Lower leg skin (tissue), 4 donors: ENCODE data around the gene TMEM170B. TPM values are rescaled to one million over a fixed set of nuclear protein-coding genes. Genes with fewer than 3 reads are reported as not detected.
A peak's percentile ranks its signal among the peaks of the same experiment; 100 is the strongest.

Experiments
- DNase-seq, 2 donors: peaks; one replicate each; pipeline ENCODE4 v3.0.0-alpha.2; 2019; ENCODE audit warnings: low spot score in 2 of 2
- H3K4me3 ChIP-seq: fragments of 200-600 bp; sonication (generic); 2 replicates; pipeline ENCODE4 v1.5.1; 2017; ENCODE audit warnings: mild to moderate bottlenecking, low read depth; ENCODE audit not compliant: poor library complexity, severe bottlenecking
- CTCF ChIP-seq, 3 donors: fragments of 450-650 bp; IDR thresholded peaks; one replicate each; pipeline ENCODE4 v1.5.1; 2016; ENCODE audit warnings: antibody characterized with exemption in 3 of 3, mild to moderate bottlenecking in 3 of 3, moderate library complexity in 2 of 3
- POLR2A ChIP-seq, 2 donors: fragments of 450-650 bp; IDR thresholded peaks; one replicate each; pipeline ENCODE4 v1.6.1; 2016 to 2017; ENCODE audit warnings: antibody characterized with exemption in 2 of 2, mild to moderate bottlenecking in 1 of 2, moderate library complexity in 1 of 2
- WGBS, 2 donors: methylation state at CpG; one replicate each; pipeline ENCODE4 v1.1.5; 2018; 5-methylcytosine and 5-hydroxymethylcytosine counted together
- intact Hi-C: fragments of 100-400 bp; cut with DNase I; formaldehyde crosslinking; loops from one replicate; pipeline ENCODE4 v1.15.0; 2023; ENCODE audit warnings: low total_unique reads
- total RNA-seq, 4 donors: library from RNA; depleted of rRNA; stranded (reverse); fragments of >200 nt; gene quantifications; one replicate each; pipeline ENCODE4 v1.1.0, GENCODE V29; 2016

TMEM170B gene
- total RNA-seq, 4 donors from 2014 or later: 0.34 to 2.1 (median 1.3) TPM

- WGBS, 2 donors: 68 to 73% methylated on average over 7 of the region's 7 CpGs
- TF ChIP-seq CTCF (IDR thresholded peaks at IDR 0.05) (no peak), POLR2A (IDR thresholded peaks at IDR 0.05) (no peak)
- H3K4me3 ChIP-seq: no peak overlapping the region
- intact Hi-C loops: no loop called here
- DNase-seq: no peak
These were observed 62.7 kb downstream of the TMEM170B start for GRCh38 chr6:11600251-11600650.

- TF ChIP-seq POLR2A (IDR thresholded peaks at IDR 0.05): no peak
- no peak for TF ChIP-seq CTCF (IDR thresholded peaks at IDR 0.05)
- no peak overlapping the region for H3K4me3 ChIP-seq
- 75 to 76% methylated on average over 7 of the region's 7 CpGs for WGBS, 2 donors
- intact Hi-C loops: no loop called here
- DNase-seq: no peak
These were observed 64.4 kb downstream of the TMEM170B start for GRCh38 chr6:11601776-11602605.

GRCh38 chr6:11604215-11604614, 66.7 kb downstream of the TMEM170B start:
- no peak overlapping the region for H3K4me3 ChIP-seq
- intact Hi-C loops: no loop called here
- WGBS, 2 donors: 73 to 83% methylated on average over 3 of the region's 3 CpGs
- no peak for TF ChIP-seq POLR2A (IDR thresholded peaks at IDR 0.05)
- no peak for TF ChIP-seq CTCF (IDR thresholded peaks at IDR 0.05)
- DNase-seq: no peak

GRCh38 chr6:11604836-11605506, 67.4 kb downstream of the TMEM170B start:
- peak in 1 of 2 donors; percentile 43 for DNase-seq
- intact Hi-C loops: no loop called here
- no peak overlapping the region for H3K4me3 ChIP-seq
- 50 to 66% methylated on average over 5 of the region's 5 CpGs for WGBS, 2 donors
- TF ChIP-seq CTCF (IDR thresholded peaks at IDR 0.05) (no peak), POLR2A (IDR thresholded peaks at IDR 0.05) (no peak)

- TF ChIP-seq POLR2A (IDR thresholded peaks at IDR 0.05) (no peak), CTCF (IDR thresholded peaks at IDR 0.05) (no peak)
- 60% methylated on average over 4 of the region's 4 CpGs for WGBS, 2 donors
- intact Hi-C loops: no loop called here
- no peak overlapping the region for H3K4me3 ChIP-seq
- DNase-seq: no peak
These were observed 68.0 kb downstream of the TMEM170B start for GRCh38 chr6:11605507-11605905.
